ENCODE measurements around the gene CTXND2.

DNA sequence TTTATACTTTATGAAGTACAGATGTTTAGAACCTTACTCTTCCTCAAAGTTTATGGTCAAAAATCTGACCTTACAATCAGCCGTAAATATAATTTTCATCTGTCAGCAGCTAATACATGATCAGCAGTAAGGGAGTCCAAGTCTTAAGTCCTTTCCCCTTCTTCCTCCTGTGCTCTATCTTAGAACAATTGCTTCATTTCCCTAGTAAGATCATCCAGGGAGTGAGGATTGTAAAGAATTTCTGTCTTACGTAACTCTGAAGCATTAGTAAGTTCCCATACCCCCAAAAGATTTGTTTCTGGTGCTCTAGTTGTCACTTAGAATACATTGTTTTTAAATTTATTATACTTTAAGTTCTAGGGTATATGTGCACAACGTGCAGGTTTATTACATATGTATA lies 41.4 kb downstream of the CTXND2 start:
- TF ChIP-seq POLR2A (IDR thresholded peaks at IDR 0.05; ENCODE audit: low read depth, low read length) (no peak), SPI1 (IDR thresholded peaks at IDR 0.05; ENCODE audit: low read depth, low read length) (no peak), POLR2AphosphoS5 (IDR thresholded peaks at IDR 0.05; ENCODE audit: low read depth, low read length) (no peak), PAX5 (IDR thresholded peaks at IDR 0.05; ENCODE audit: insufficient read depth, low read length, severe bottlenecking) (no peak)
